NCI-H2196 treated with DMSO at 0.1 percent for 48 hours (cell line): Measurements from ENCODE around the gene OVCH2.

Experiments
- DNase-seq: peaks from one replicate; lab custom pipeline; 2025; ENCODE audit not compliant: unreplicated experiment; lab: John Stamatoyannopoulos, UW

OVCH2 gene

DNA sequence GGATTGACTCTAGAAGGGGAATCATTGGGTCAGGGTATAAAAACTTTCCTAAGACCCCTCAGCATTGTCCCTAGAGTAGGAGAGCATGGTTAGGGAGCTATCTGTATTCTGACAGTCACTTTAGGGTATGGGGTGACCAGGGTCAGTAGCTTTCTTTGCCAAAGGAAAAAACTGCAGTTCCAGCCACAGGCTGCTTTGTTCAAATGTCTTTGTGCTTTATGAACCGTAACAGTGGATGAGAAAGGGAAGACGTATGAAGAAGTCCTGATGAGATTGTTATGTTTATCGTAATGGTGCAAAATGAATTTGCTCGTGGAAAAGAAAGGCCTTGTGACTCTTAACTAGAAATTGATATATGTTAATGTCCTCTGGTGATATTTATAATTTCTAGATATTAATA lies 63.0 kb downstream of the OVCH2 start:
- DNase-seq: no peak

DNA sequence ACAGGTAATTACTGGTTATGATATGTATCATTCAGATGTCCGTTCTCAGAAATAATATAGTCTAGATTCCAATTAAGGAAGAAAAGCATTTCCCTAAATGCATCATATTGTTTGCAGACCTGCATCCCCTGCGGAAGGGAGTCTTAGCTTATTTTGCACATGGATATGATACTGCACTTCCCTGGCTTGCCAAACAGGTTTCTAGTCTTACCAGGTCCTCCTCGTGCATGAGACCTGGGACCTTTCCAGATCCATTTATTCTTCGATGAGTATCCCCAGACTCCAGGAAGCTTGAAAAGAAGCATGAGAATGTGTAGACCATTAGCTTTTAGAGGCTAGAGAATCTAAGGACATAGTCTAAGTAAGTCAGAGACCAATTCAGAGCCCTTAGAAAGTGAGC lies 63.5 kb downstream of the OVCH2 start:
- DNase-seq: no peak

DNA sequence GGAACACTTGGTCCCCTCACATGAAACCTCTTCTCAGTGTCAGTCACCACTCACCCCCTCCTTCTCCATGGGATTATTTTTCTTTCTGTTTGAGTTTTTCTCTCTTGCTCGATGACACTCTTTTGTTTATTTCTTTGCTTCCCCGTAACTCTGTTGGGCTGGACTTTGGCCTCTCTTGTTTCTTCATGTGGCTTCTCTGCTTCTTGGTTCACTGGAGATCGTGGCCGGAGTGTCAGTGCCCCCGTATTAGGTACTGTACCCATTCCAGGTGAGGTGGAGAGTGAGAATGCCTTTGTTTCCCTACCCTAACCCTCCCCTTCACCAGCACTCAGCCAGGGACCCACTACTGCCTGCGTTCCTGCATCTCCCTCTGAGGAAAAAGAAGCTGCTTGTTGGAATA lies 65.5 kb downstream of the OVCH2 start:
- no peak for DNase-seq

DNA sequence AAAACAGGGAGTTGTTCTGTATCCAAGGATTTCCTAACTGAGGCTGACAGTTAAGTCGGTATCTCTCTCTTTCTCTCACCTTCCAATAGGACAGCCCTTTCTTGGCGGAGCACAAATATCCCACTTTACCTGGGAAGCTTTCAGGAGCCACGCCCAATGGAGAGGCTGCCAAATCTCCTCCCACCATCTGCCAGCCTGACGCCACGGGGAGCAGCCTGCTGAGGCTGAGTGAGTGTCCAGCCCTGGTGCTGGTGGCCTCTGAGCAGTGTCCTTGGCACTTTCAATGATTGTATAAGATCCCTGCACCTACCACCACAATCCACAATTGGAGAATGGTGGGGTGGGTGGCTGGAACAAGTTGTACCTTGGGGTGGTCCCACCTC lies 66.6 kb downstream of the OVCH2 start:
- no peak for DNase-seq
